PFSK-1 (cell line): Measurements from ENCODE around the gene C19orf47.

ENCODE experiments used
- FOXP2 ChIP-seq: optimal IDR thresholded peaks from 2 replicates; pipeline ENCODE3; 2011; ENCODE audit warnings: borderline replicate concordance, control low read depth, inconsistent platforms; ENCODE audit not compliant: insufficient read depth; ENCODE audit errors: extremely low read length, extremely low read depth
- POLR2AphosphoS5 ChIP-seq: IDR thresholded peaks from 2 replicates; pipeline ENCODE4 v1.6.1; 2012; ENCODE audit warnings: low read depth, mild to moderate bottlenecking, control low read depth, low read length, moderate library complexity
- SIN3A ChIP-seq: IDR thresholded peaks from 2 replicates; pipeline ENCODE4 v1.6.1; 2012; ENCODE audit warnings: mild to moderate bottlenecking, low read length, moderate library complexity, borderline replicate concordance; ENCODE audit not compliant: insufficient read depth
- TAF1 ChIP-seq: IDR thresholded peaks from 2 replicates; pipeline ENCODE4 v1.6.1; 2012; ENCODE audit warnings: low read length, control low read depth, borderline replicate concordance; ENCODE audit not compliant: insufficient read depth
- TF ChIP-seq, protein P1 (sequence below), 2 experiments: IDR thresholded peaks; 2 replicates each; pipeline versions ENCODE4 v1.6.1 to v1.8.0; 2011 to 2012; ENCODE audit warnings: low read depth in 2 of 2, low read length in 2 of 2, control low read depth in 1 of 2, inconsistent platforms in 1 of 2, mild to moderate bottlenecking in 1 of 2, moderate library complexity in 1 of 2; ENCODE audit not compliant: insufficient read depth in 1 of 2

C19orf47 gene

GRCh38 chr19:40272261-40272660 is 75.9 kb downstream of the C19orf47 start:
- TF ChIP-seq TAF1 = no peak
- TF ChIP-seq, protein P1, sequence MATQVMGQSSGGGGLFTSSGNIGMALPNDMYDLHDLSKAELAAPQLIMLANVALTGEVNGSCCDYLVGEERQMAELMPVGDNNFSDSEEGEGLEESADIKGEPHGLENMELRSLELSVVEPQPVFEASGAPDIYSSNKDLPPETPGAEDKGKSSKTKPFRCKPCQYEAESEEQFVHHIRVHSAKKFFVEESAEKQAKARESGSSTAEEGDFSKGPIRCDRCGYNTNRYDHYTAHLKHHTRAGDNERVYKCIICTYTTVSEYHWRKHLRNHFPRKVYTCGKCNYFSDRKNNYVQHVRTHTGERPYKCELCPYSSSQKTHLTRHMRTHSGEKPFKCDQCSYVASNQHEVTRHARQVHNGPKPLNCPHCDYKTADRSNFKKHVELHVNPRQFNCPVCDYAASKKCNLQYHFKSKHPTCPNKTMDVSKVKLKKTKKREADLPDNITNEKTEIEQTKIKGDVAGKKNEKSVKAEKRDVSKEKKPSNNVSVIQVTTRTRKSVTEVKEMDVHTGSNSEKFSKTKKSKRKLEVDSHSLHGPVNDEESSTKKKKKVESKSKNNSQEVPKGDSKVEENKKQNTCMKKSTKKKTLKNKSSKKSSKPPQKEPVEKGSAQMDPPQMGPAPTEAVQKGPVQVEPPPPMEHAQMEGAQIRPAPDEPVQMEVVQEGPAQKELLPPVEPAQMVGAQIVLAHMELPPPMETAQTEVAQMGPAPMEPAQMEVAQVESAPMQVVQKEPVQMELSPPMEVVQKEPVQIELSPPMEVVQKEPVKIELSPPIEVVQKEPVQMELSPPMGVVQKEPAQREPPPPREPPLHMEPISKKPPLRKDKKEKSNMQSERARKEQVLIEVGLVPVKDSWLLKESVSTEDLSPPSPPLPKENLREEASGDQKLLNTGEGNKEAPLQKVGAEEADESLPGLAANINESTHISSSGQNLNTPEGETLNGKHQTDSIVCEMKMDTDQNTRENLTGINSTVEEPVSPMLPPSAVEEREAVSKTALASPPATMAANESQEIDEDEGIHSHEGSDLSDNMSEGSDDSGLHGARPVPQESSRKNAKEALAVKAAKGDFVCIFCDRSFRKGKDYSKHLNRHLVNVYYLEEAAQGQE (IDR thresholded peaks at IDR 0.05; ENCODE audit: insufficient read depth in 1 of 2, low read depth in 2 of 2, low read length in 2 of 2) = no peak
- no peak for TF ChIP-seq POLR2AphosphoS5
- TF ChIP-seq FOXP2 = no peak
- no peak for TF ChIP-seq SIN3A

DNA sequence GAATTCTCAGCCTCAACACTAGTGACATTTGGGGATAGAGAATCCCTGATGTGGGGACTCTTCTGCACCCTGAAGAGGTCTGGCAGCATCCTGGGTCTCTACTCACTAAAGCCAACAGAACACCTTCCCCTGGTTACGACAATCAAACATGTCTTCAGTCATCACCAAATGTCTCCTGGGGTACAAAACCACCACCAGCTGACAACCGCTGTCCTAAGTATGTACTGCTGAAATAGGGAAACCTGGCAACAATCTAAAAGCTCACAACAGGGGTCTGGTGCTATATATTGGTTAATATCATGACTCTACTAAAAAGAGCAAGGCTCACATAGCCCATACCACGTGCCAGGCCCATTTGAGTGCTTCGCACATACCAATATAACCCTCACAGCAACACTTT is 76.5 kb downstream of the C19orf47 start:
- TF ChIP-seq, protein P1 (IDR thresholded peaks at IDR 0.05; ENCODE audit: insufficient read depth in 1 of 2, low read depth in 2 of 2, low read length in 2 of 2) = no peak
- TF ChIP-seq POLR2AphosphoS5 (no peak), FOXP2 (no peak), TAF1 (no peak), SIN3A (no peak)

- TF ChIP-seq SIN3A (no peak), TAF1 (no peak), POLR2AphosphoS5 (no peak), FOXP2 (no peak)
- TF ChIP-seq, protein P1 (IDR thresholded peaks at IDR 0.05; ENCODE audit: insufficient read depth in 1 of 2, low read depth in 2 of 2, low read length in 2 of 2) = no peak
These were observed 77.7 kb downstream of the C19orf47 start for GRCh38 chr19:40270362-40271089.
